WTC11 (cell line): ENCODE data around the gene PADI2. TPM values are rescaled to one million over a fixed set of nuclear protein-coding genes. Genes with fewer than 3 reads are reported as not detected.

Experiments
- ATAC-seq: fragments of 200-7000 bp; cut with Tn5 transposase; 2 replicates; pipeline ENCODE4 v1.10.0; 2021; ENCODE audit warnings: mild to moderate bottlenecking, moderate library complexity
- CTCF ChIA-PET: fragments of 300-600 bp; sonication (Branson Sonifier 250); formaldehyde crosslinking; loops from one replicate; lab custom pipeline; 2021; ENCODE audit warnings: antibody characterized with exemption; lab: Charles Lee
- POLR2A ChIA-PET: fragments of 350-600 bp; sonication (Branson Sonifier 250); formaldehyde crosslinking; loops from one replicate; lab custom pipeline; 2021; ENCODE audit warnings: antibody characterized with exemption; lab: Charles Lee
- DNase-seq: peaks from one replicate; pipeline ENCODE4 v3.0.0; 2021; ENCODE audit warnings: low spot score
- H3K27ac Mint-ChIP-seq: 2 replicates; pipeline ENCODE4 v1.8.0; 2021; ENCODE audit warnings: mixed read lengths
- H3K27me3 Mint-ChIP-seq: 2 replicates; pipeline ENCODE4 v1.8.0; 2021; ENCODE audit warnings: low read depth, mild to moderate bottlenecking, moderate library complexity, mixed read lengths
- H3K36me3 Mint-ChIP-seq: 2 replicates; pipeline ENCODE4 v1.8.0; 2021; ENCODE audit warnings: mixed read lengths
- H3K4me1 Mint-ChIP-seq: 2 replicates; pipeline ENCODE4 v1.8.0; 2022; ENCODE audit warnings: mixed read lengths
- H3K4me3 Mint-ChIP-seq: 2 replicates; pipeline ENCODE4 v1.8.0; 2021; ENCODE audit warnings: mild to moderate bottlenecking, moderate library complexity, mixed read lengths
- H3K9me3 Mint-ChIP-seq: 2 replicates; pipeline ENCODE4 v1.8.0; 2021; ENCODE audit warnings: mixed read lengths
- ATF1 ChIP-seq: sonication (generic); formaldehyde crosslinking; IDR thresholded peaks from 2 replicates; pipeline ENCODE4 v1.8.1; 2023; ENCODE audit warnings: mild to moderate bottlenecking, moderate library complexity, missing genetic modification reagents
- CBFB ChIP-seq: sonication (generic); formaldehyde crosslinking; IDR thresholded peaks from 2 replicates; pipeline ENCODE4 v1.8.1; 2022; ENCODE audit warnings: mild to moderate bottlenecking, low read depth, missing genetic modification reagents
- ELF4 ChIP-seq: sonication (generic); formaldehyde crosslinking; IDR thresholded peaks from 2 replicates; pipeline ENCODE4 v1.8.1; 2022; ENCODE audit warnings: low read depth, mild to moderate bottlenecking, moderate library complexity, missing genetic modification reagents
- EMX1 ChIP-seq: fragments of 250-450 bp; sonication (Bioruptor Pico); IDR thresholded peaks from 2 replicates; pipeline ENCODE4 v1.8.0; 2021; ENCODE audit warnings: mild to moderate bottlenecking
- FOXP1 ChIP-seq: sonication (generic); formaldehyde crosslinking; IDR thresholded peaks from 2 replicates; pipeline ENCODE4 v1.8.0; 2022; ENCODE audit warnings: missing genetic modification reagents, mild to moderate bottlenecking, moderate library complexity, borderline replicate concordance
- IRF1 ChIP-seq: sonication (generic); formaldehyde crosslinking; IDR thresholded peaks from 2 replicates; pipeline ENCODE4 v1.8.0; 2023; ENCODE audit warnings: missing genetic modification reagents
- NFATC4 ChIP-seq: fragments of 250-450 bp; sonication (Bioruptor Pico); IDR thresholded peaks from 2 replicates; pipeline ENCODE4 v1.9.0; 2021; ENCODE audit warnings: mild to moderate bottlenecking
- NFE2L1 ChIP-seq: sonication (generic); formaldehyde crosslinking; IDR thresholded peaks from 2 replicates; pipeline ENCODE4 v1.8.1; 2023; ENCODE audit warnings: missing genetic modification reagents
- NFYB ChIP-seq: sonication (generic); formaldehyde crosslinking; conservative IDR thresholded peaks from 2 replicates; pipeline ENCODE4 v1.8.0; 2022; ENCODE audit warnings: low read depth, missing genetic modification reagents
- SMAD3 ChIP-seq: sonication (generic); formaldehyde crosslinking; IDR thresholded peaks from 2 replicates; pipeline ENCODE4 v1.8.0; 2022; ENCODE audit warnings: missing genetic modification reagents, mild to moderate bottlenecking, borderline replicate concordance
- TCF7 ChIP-seq: sonication (generic); formaldehyde crosslinking; IDR thresholded peaks from 2 replicates; pipeline ENCODE4 v1.8.0; 2022; ENCODE audit warnings: mild to moderate bottlenecking, low read depth, missing genetic modification reagents, moderate library complexity
- TP53 ChIP-seq: sonication (generic); formaldehyde crosslinking; IDR thresholded peaks from 2 replicates; pipeline ENCODE4 v1.8.1; 2023; ENCODE audit warnings: mild to moderate bottlenecking, missing genetic modification reagents
- ZBTB21 ChIP-seq: sonication (generic); formaldehyde crosslinking; IDR thresholded peaks from 2 replicates; pipeline ENCODE4 v1.8.1; 2023; ENCODE audit warnings: mild to moderate bottlenecking, missing genetic modification reagents, borderline replicate concordance
- ZNF121 ChIP-seq: sonication (generic); formaldehyde crosslinking; IDR thresholded peaks from 2 replicates; pipeline ENCODE4 v1.8.0; 2023; ENCODE audit warnings: missing genetic modification reagents
- ZNF232 ChIP-seq: sonication (generic); formaldehyde crosslinking; IDR thresholded peaks from 2 replicates; pipeline ENCODE4 v1.8.0; 2022; ENCODE audit warnings: mild to moderate bottlenecking, missing genetic modification reagents
- ZNF671 ChIP-seq: fragments of 250-450 bp; sonication (Bioruptor Pico); IDR thresholded peaks from 2 replicates; pipeline ENCODE4 v1.8.0; 2021; ENCODE audit warnings: mild to moderate bottlenecking
- total RNA-seq: library from RNA; stranded (reverse); gene quantifications from 3 replicates; pipeline ENCODE4 v1.2.3, GENCODE V29; 2021
- TF ChIP-seq, protein P1 (sequence below): sonication (generic); formaldehyde crosslinking; IDR thresholded peaks from 2 replicates; pipeline ENCODE4 v1.8.0; 2022; ENCODE audit warnings: mild to moderate bottlenecking, missing genetic modification reagents
- TF ChIP-seq, protein P2 (sequence below): sonication (generic); formaldehyde crosslinking; IDR thresholded peaks from 2 replicates; pipeline ENCODE4 v1.8.1; 2022; ENCODE audit warnings: low read depth, mild to moderate bottlenecking, moderate library complexity, missing genetic modification reagents, borderline replicate concordance
- TF ChIP-seq, protein P3 (sequence below): fragments of 250-450 bp; sonication (Bioruptor Pico); IDR thresholded peaks from 2 replicates; pipeline ENCODE4 v1.9.0; 2021; ENCODE audit warnings: mild to moderate bottlenecking
- TF ChIP-seq, protein P4 (sequence below): sonication (generic); formaldehyde crosslinking; IDR thresholded peaks from 2 replicates; pipeline ENCODE4 v1.8.0; 2023; ENCODE audit warnings: missing genetic modification reagents, mild to moderate bottlenecking, borderline replicate concordance
- TF ChIP-seq, protein P5 (sequence below): fragments of 250-450 bp; sonication (Bioruptor Pico); IDR thresholded peaks from 2 replicates; pipeline ENCODE4 v1.9.0; 2021; ENCODE audit warnings: mild to moderate bottlenecking
- TF ChIP-seq, protein P6 (sequence below): sonication (generic); formaldehyde crosslinking; IDR thresholded peaks from 2 replicates; pipeline ENCODE4 v1.8.1; 2022; ENCODE audit warnings: mild to moderate bottlenecking, moderate library complexity, missing genetic modification reagents

The PADI2 gene
- total RNA-seq, 1 experiment from 2014 or later, result 3.8 TPM

GRCh38 chr1:17149771-17150170 is 30.5 kb upstream of the PADI2 start:
- peaks cover 30% of the 10 kb centered on the region for H3K27me3 Mint-ChIP-seq
- no peak overlapping the region for H3K27ac Mint-ChIP-seq
- ChIA-PET CTCF (interaction anchor here (0.6 to 1.5 kb wide), 3 partner anchors 12 to 124 kb away, joined by 3 to 6 read pairs (median 4); no protein-coding TSS in a partner anchor), POLR2A (no interaction called here)
- DNase-seq, result no peak
- peaks cover 27% of the 10 kb centered on the region for H3K36me3 Mint-ChIP-seq
- ATAC-seq, result peak; percentile 58; the same call in 1 of the 2 replicates
- peaks cover 35% of the 10 kb centered on the region for H3K9me3 Mint-ChIP-seq
- no peaks in the 10 kb centered on the region for H3K4me1 Mint-ChIP-seq
- no peak overlapping the region for H3K4me3 Mint-ChIP-seq
- TF ChIP-seq, protein P1, sequence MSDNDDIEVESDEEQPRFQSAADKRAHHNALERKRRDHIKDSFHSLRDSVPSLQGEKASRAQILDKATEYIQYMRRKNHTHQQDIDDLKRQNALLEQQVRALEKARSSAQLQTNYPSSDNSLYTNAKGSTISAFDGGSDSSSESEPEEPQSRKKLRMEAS (CRISPR knock-in tag), result no peak
- TF ChIP-seq TCF7 (CRISPR knock-in tag), result no peak
- no peak for TF ChIP-seq ZBTB21 (CRISPR knock-in tag)
- no peak for TF ChIP-seq EMX1 (CRISPR knock-in tag)
- no peak for TF ChIP-seq ATF1 (CRISPR knock-in tag)
- no peak for TF ChIP-seq FOXP1 (CRISPR knock-in tag)
- no peak for TF ChIP-seq NFE2L1 (CRISPR knock-in tag)
- TF ChIP-seq, protein P2, sequence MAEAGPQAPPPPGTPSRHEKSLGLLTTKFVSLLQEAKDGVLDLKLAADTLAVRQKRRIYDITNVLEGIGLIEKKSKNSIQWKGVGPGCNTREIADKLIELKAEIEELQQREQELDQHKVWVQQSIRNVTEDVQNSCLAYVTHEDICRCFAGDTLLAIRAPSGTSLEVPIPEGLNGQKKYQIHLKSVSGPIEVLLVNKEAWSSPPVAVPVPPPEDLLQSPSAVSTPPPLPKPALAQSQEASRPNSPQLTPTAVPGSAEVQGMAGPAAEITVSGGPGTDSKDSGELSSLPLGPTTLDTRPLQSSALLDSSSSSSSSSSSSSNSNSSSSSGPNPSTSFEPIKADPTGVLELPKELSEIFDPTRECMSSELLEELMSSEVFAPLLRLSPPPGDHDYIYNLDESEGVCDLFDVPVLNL, result no peak
- TF ChIP-seq NFATC4 (CRISPR knock-in tag), result no peak
- TF ChIP-seq, protein P3, sequence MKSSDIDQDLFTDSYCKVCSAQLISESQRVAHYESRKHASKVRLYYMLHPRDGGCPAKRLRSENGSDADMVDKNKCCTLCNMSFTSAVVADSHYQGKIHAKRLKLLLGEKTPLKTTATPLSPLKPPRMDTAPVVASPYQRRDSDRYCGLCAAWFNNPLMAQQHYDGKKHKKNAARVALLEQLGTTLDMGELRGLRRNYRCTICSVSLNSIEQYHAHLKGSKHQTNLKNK (CRISPR knock-in tag), result no peak

DNA sequence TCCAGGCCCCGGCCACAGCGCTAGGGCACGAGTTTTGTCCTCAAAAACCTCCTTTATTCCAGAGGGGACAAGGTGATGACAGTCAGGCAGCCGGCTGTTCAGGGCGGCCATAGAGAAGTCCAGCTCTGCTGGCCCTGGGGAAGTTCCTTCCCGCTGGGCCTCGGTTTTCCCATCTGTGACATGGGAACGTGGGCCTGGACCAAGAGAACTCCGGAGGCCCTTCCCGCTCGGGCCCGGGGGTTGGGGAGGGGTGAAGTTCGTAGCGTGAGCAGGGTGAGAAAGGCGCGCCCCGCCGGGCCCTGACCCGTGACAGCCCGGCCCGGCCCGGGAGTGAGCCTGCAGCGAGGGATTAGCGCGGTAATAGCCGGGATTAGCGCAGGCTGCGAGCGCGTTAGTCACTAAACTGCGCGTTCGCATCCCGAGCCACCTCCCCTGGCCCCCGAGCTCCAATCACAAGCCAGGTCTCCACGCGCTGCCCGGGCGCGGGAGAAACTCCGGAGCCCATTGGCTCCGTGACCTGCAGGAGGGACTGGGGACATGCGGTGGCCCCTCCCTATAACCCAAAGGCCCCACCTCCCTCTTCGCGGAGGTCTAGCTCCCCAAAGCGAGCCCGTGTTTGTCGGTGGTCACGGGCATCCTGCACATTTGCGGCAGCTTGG is 29.8 kb upstream of the PADI2 start:
- Mint-ChIP-seq H3K27me3 (peaks cover 23% of the 10 kb centered on the region), H3K27ac (no peak overlapping the region), H3K4me3 (no peak overlapping the region), H3K36me3 (peaks cover 21% of the 10 kb centered on the region), H3K9me3 (peaks cover 28% of the 10 kb centered on the region), H3K4me1 (no peaks in the 10 kb centered on the region)
- ATAC-seq, result peak; percentile 51
- CTCF ChIA-PET, result interaction anchor here (0.6 to 1.5 kb wide), 3 partner anchors 11 to 124 kb away, joined by 3 to 6 read pairs (median 4); no protein-coding TSS in a partner anchor
- no peak for TF ChIP-seq IRF1 (CRISPR knock-in tag)
- TF ChIP-seq TP53 (CRISPR knock-in tag), result no peak
- no peak for TF ChIP-seq SMAD3 (CRISPR knock-in tag)
- TF ChIP-seq ELF4 (CRISPR knock-in tag), result no peak
- TF ChIP-seq CBFB (CRISPR knock-in tag), result no peak
- TF ChIP-seq NFE2L1 (CRISPR knock-in tag), result no peak
- TF ChIP-seq ZNF121, result no peak
- no peak for TF ChIP-seq NFYB (CRISPR knock-in tag)
- no peak for TF ChIP-seq EMX1 (CRISPR knock-in tag)
- TF ChIP-seq, protein P4, sequence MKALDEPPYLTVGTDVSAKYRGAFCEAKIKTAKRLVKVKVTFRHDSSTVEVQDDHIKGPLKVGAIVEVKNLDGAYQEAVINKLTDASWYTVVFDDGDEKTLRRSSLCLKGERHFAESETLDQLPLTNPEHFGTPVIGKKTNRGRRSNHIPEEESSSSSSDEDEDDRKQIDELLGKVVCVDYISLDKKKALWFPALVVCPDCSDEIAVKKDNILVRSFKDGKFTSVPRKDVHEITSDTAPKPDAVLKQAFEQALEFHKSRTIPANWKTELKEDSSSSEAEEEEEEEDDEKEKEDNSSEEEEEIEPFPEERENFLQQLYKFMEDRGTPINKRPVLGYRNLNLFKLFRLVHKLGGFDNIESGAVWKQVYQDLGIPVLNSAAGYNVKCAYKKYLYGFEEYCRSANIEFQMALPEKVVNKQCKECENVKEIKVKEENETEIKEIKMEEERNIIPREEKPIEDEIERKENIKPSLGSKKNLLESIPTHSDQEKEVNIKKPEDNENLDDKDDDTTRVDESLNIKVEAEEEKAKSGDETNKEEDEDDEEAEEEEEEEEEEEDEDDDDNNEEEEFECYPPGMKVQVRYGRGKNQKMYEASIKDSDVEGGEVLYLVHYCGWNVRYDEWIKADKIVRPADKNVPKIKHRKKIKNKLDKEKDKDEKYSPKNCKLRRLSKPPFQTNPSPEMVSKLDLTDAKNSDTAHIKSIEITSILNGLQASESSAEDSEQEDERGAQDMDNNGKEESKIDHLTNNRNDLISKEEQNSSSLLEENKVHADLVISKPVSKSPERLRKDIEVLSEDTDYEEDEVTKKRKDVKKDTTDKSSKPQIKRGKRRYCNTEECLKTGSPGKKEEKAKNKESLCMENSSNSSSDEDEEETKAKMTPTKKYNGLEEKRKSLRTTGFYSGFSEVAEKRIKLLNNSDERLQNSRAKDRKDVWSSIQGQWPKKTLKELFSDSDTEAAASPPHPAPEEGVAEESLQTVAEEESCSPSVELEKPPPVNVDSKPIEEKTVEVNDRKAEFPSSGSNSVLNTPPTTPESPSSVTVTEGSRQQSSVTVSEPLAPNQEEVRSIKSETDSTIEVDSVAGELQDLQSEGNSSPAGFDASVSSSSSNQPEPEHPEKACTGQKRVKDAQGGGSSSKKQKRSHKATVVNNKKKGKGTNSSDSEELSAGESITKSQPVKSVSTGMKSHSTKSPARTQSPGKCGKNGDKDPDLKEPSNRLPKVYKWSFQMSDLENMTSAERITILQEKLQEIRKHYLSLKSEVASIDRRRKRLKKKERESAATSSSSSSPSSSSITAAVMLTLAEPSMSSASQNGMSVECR (CRISPR knock-in tag), result no peak
- no peak for TF ChIP-seq ZNF671 (CRISPR knock-in tag)
- TF ChIP-seq, protein P5, sequence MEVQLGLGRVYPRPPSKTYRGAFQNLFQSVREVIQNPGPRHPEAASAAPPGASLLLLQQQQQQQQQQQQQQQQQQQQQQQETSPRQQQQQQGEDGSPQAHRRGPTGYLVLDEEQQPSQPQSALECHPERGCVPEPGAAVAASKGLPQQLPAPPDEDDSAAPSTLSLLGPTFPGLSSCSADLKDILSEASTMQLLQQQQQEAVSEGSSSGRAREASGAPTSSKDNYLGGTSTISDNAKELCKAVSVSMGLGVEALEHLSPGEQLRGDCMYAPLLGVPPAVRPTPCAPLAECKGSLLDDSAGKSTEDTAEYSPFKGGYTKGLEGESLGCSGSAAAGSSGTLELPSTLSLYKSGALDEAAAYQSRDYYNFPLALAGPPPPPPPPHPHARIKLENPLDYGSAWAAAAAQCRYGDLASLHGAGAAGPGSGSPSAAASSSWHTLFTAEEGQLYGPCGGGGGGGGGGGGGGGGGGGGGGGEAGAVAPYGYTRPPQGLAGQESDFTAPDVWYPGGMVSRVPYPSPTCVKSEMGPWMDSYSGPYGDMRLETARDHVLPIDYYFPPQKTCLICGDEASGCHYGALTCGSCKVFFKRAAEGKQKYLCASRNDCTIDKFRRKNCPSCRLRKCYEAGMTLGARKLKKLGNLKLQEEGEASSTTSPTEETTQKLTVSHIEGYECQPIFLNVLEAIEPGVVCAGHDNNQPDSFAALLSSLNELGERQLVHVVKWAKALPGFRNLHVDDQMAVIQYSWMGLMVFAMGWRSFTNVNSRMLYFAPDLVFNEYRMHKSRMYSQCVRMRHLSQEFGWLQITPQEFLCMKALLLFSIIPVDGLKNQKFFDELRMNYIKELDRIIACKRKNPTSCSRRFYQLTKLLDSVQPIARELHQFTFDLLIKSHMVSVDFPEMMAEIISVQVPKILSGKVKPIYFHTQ, result no peak
- TF ChIP-seq, protein P6, sequence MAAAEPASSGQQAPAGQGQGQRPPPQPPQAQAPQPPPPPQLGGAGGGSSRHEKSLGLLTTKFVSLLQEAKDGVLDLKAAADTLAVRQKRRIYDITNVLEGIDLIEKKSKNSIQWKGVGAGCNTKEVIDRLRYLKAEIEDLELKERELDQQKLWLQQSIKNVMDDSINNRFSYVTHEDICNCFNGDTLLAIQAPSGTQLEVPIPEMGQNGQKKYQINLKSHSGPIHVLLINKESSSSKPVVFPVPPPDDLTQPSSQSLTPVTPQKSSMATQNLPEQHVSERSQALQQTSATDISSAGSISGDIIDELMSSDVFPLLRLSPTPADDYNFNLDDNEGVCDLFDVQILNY (CRISPR knock-in tag), result no peak
- TF ChIP-seq ZNF232 (CRISPR knock-in tag), result no peak
- TF ChIP-seq ATF1 (CRISPR knock-in tag), result no peak
- DNase-seq, result no peak
- POLR2A ChIA-PET, result no interaction called here
